Measurements from ENCODE around the gene HHATL. TPM values are rescaled to one million over a fixed set of nuclear protein-coding genes. Genes with fewer than 3 reads are reported as not detected.

HHATL gene
- total and polyA plus RNA-seq, 2 of the 8 experiments (the other 6 are each of a cell fraction or from before 2014, with no cell fraction given): 0.18 TPM; not detected in 1

- Histone ChIP-seq H3K36me3 (ENCODE audit: control insufficient read depth in 2 of 4, insufficient read depth in 4 of 4, low read length in 3 of 4) (no peaks in the 10 kb centered on the region), H2AFZ (ENCODE audit: low read length) (no peak overlapping the region), H3K4me3 (ENCODE audit: extremely low read depth in 1 of 4, insufficient read depth in 2 of 4, low read depth in 3 of 4, low read length in 4 of 4) (no peak overlapping the region), H2BK5ac (ENCODE audit: low read depth, low read length) (no peak overlapping the region), H3K14ac (ENCODE audit: insufficient read length) (no peak overlapping the region), H2BK15ac (ENCODE audit: low read length) (no peak overlapping the region), H4K91ac (replicated peaks; ENCODE audit: insufficient read length, low read length) (no peak overlapping the region), H3K23ac (ENCODE audit: insufficient read length) (no peak overlapping the region), H3K23me2 (ENCODE audit: low read depth, low read length) (no peaks in the 10 kb centered on the region), H4K20me1 (replicated peaks in 1 of 2; ENCODE audit: control insufficient read depth in 1 of 2, insufficient read depth in 2 of 2, low read length in 2 of 2) (no peaks in the 10 kb centered on the region), H2BK12ac (ENCODE audit: low read depth, low read length) (no peak overlapping the region), H3K79me2 (ENCODE audit: control insufficient read depth in 1 of 2, insufficient read depth in 2 of 2, low read length in 2 of 2) (no peaks in the 10 kb centered on the region), H3K56ac (replicated peaks; ENCODE audit: insufficient read length, low read depth, low read length) (no peak overlapping the region), H3K4ac (replicated peaks; ENCODE audit: insufficient read length, low read depth, low read length) (no peak overlapping the region), H3K9me3 (ENCODE audit: insufficient read depth in 2 of 2, low read depth in 1 of 2, low read length in 1 of 2) (peaks cover 0 to 5% of the 10 kb centered on the region in 2 experiments; a peak in 2 of 4 replicates), H3K4me2 (ENCODE audit: insufficient read depth in 1 of 2, low read depth in 2 of 2, low read length in 2 of 2) (no peak overlapping the region), H2AK5ac (ENCODE audit: low read depth, low read length) (no peak overlapping the region), H4K5ac (ENCODE audit: insufficient read length, low read depth, low read length) (no peak overlapping the region), H3K79me1 (ENCODE audit: low read depth, low read length) (no peaks in the 10 kb centered on the region), H2BK20ac (ENCODE audit: low read length) (no peak overlapping the region), H3K18ac (ENCODE audit: extremely low read depth, low read length) (no peak overlapping the region), H2BK120ac (replicated peaks; ENCODE audit: low read depth, low read length) (no peak overlapping the region), H3K9ac (replicated peaks in 1 of 4; ENCODE audit: extremely low read depth in 1 of 4, low read depth in 3 of 4, low read length in 3 of 4) (no peak overlapping the region), H4K8ac (ENCODE audit: extremely low read depth, insufficient read depth, low read length) (no peak overlapping the region; the same call in 1 of the 2 replicates), H3K27ac (ENCODE audit: low read depth, low read length) (no peak overlapping the region), H3K27me3 (replicated peaks in 1 of 4; ENCODE audit: control insufficient read depth in 3 of 4, extremely low read depth in 1 of 4, insufficient read depth in 3 of 4, low read length in 3 of 4) (no peaks in the 10 kb centered on the region; a peak in 1 of 7 replicates), H3K4me1 (replicated peaks in 1 of 4; ENCODE audit: control insufficient read depth in 3 of 4, insufficient read depth in 4 of 4, low read length in 3 of 4) (no peaks in the 10 kb centered on the region)
- 82% methylated on average over 2 of the region's 2 CpGs; no CpG with 5 or more reads in 1 of the 2 experiments for WGBS, 2 experiments (ENCODE audit: extremely low coverage in 1 of 2, insufficient coverage in 1 of 2, insufficient read length in 1 of 2, insufficient replicate concordance in 2 of 2, low coverage in 1 of 2, low lambda C conversion rate in 2 of 2, missing lambda C conversion rate in 1 of 2)
- POLR2A ChIA-PET (ENCODE audit: partially characterized antibody): interaction anchor here (0.6 kb wide), 2 partner anchors 9 to 26 kb away, joined by 3 read pairs; no protein-coding TSS in a partner anchor
- DNase-seq (ENCODE audit: low read depth in 1 of 2, low spot score in 2 of 2): no peak
- CTCF ChIA-PET (ENCODE audit: partially characterized antibody): interaction anchor here (2.3 kb wide), 1 partner anchor 73 kb away, joined by 4 read pairs; no protein-coding TSS in a partner anchor
- TF ChIP-seq SP2 (IDR thresholded peaks at IDR 0.05; ENCODE audit: low read length): no peak
- FAIRE-seq: no peak
These were observed 24.2 kb downstream of the HHATL start for GRCh38 chr3:42678447-42678846.
